Measurements from ENCODE around the gene SORCS1.

Gene SORCS1

DNA sequence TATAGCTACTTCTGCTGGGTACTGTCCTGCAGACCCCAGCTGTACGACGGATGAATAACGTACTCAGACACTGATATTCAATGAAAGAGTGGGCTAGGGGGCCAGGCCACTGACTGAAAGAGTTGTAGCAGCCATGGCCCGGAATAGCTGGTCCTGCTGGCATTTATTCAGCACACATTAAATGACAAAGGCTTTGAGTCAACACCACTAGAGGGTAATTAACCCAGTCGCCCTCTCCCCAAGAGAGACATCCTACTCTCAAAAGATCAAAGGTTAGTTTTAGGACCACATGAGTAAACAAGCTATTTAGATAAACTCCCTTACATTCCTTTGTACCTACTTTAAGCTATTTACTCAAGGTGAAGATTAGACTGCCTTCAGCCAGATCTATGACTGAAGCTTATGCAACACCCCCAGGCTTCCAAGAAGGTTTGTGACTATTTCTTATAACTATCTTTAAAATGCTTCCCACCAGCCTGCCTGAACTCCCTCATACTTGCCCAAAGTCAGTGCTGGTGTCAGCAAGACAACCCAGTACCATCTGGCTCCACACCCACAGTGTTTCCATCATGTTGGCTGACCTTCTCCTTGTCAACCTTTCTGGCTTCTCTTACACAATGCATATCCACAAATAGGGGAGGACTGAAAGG is 629.1 kb downstream of the SORCS1 start:
- no peak overlapping the region for H3K4me3 ChIP-seq (ENCODE audit: low read length)
- H3K9ac ChIP-seq (ENCODE audit: low read length): no peak overlapping the region
- H3K9me3 ChIP-seq (ENCODE audit: control insufficient read depth, low read length): no peaks in the 10 kb centered on the region
- H3K36me3 ChIP-seq (ENCODE audit: control insufficient read depth, insufficient read depth, low read length): no peaks in the 10 kb centered on the region
- H3K27me3 ChIP-seq (ENCODE audit: control insufficient read depth, insufficient read depth, low read length): no peaks in the 10 kb centered on the region
- H3K4me1 ChIP-seq (ENCODE audit: control insufficient read depth, insufficient read depth, low read length): no peaks in the 10 kb centered on the region

GRCh38 chr10:106534441-106534840 is 630.1 kb downstream of the SORCS1 start:
- Histone ChIP-seq H3K4me3 (ENCODE audit: low read length) (no peak overlapping the region), H3K9ac (ENCODE audit: low read length) (no peak overlapping the region), H3K4me1 (ENCODE audit: control insufficient read depth, insufficient read depth, low read length) (no peaks in the 10 kb centered on the region), H3K9me3 (ENCODE audit: control insufficient read depth, low read length) (no peaks in the 10 kb centered on the region), H3K36me3 (ENCODE audit: control insufficient read depth, insufficient read depth, low read length) (no peaks in the 10 kb centered on the region), H3K27me3 (ENCODE audit: control insufficient read depth, insufficient read depth, low read length) (no peaks in the 10 kb centered on the region)

DNA sequence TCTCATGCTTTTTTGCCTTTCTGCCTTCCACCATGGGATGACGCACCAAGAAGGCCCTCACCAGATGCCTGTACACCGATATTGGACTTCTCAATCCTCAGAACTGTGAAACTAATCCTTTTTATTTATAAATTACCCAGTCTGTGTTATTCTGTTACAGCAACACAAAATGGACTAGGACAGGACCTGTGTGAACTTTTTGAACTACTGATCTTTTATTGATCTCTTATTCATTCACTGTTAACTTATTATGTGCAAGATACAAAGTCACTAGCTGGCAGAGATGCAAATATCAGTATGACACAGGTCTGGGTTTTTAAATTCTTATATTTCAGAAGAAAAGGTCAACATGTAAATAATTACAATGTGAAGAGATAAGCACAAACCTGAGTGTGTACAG is 635.8 kb downstream of the SORCS1 start:
- no peaks in the 10 kb centered on the region for H3K9me3 ChIP-seq (ENCODE audit: control insufficient read depth, low read length)
- no peak overlapping the region for H3K9ac ChIP-seq (ENCODE audit: low read length)
- H3K4me3 ChIP-seq (ENCODE audit: low read length): no peak overlapping the region
- H3K4me1 ChIP-seq (ENCODE audit: control insufficient read depth, insufficient read depth, low read length): no peaks in the 10 kb centered on the region
- H3K36me3 ChIP-seq (ENCODE audit: control insufficient read depth, insufficient read depth, low read length): no peaks in the 10 kb centered on the region
- H3K27me3 ChIP-seq (ENCODE audit: control insufficient read depth, insufficient read depth, low read length): no peaks in the 10 kb centered on the region

DNA sequence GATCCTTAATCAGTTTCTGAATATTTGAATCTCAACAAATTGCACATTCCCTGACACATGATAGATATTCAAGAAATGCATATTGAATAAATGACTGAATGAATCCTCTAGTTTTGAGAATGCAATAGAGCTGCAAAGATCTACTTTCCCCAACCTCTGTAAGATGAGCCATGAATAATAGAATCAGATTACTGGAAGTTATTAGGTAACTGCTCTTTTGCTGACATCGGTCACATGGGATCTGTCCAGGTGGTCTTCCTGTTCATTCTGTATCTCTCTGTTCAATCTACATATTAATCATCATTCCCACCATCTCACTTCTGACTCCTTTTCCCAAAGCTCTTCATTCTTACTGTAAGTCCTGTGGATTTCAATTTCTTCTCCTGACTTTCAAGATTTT is 638.7 kb downstream of the SORCS1 start:
- H3K36me3 ChIP-seq (ENCODE audit: control insufficient read depth, insufficient read depth, low read length): no peaks in the 10 kb centered on the region
- no peaks in the 10 kb centered on the region for H3K27me3 ChIP-seq (ENCODE audit: control insufficient read depth, insufficient read depth, low read length)
- no peaks in the 10 kb centered on the region for H3K9me3 ChIP-seq (ENCODE audit: control insufficient read depth, low read length)
- no peak overlapping the region for H3K4me3 ChIP-seq (ENCODE audit: low read length)
- H3K4me1 ChIP-seq (ENCODE audit: control insufficient read depth, insufficient read depth, low read length): no peaks in the 10 kb centered on the region
- H3K9ac ChIP-seq (ENCODE audit: low read length): no peak overlapping the region

Data from mucosa of stomach (tissue), 1 donor.